ENCODE measurements around the gene SH3RF3.

- TF ChIP-seq CTCF (IDR thresholded peaks at IDR 0.05) (no peak), POLR2A (IDR thresholded peaks at IDR 0.05) (no peak)
Observed at GRCh38 chr2:109501461-109501860, 372.5 kb downstream of the SH3RF3 start.
